T follicular helper cell (primary cell): ENCODE data around the gene PNKD.

ENCODE experiments used
- DNase-seq: peaks from one replicate; pipeline ENCODE4 v3.0.0-alpha.2; 2020; ENCODE audit warnings: low read depth
- total RNA-seq, 2 experiments: gene quantifications; one replicate each; lab custom pipeline; 2026; lab: John Stamatoyannopoulos, UW

Gene PNKD, protein sequence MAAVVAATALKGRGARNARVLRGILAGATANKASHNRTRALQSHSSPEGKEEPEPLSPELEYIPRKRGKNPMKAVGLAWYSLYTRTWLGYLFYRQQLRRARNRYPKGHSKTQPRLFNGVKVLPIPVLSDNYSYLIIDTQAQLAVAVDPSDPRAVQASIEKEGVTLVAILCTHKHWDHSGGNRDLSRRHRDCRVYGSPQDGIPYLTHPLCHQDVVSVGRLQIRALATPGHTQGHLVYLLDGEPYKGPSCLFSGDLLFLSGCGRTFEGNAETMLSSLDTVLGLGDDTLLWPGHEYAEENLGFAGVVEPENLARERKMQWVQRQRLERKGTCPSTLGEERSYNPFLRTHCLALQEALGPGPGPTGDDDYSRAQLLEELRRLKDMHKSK
- total RNA-seq: 5.3 to 15.7 reads per million in 2 experiments

DNA sequence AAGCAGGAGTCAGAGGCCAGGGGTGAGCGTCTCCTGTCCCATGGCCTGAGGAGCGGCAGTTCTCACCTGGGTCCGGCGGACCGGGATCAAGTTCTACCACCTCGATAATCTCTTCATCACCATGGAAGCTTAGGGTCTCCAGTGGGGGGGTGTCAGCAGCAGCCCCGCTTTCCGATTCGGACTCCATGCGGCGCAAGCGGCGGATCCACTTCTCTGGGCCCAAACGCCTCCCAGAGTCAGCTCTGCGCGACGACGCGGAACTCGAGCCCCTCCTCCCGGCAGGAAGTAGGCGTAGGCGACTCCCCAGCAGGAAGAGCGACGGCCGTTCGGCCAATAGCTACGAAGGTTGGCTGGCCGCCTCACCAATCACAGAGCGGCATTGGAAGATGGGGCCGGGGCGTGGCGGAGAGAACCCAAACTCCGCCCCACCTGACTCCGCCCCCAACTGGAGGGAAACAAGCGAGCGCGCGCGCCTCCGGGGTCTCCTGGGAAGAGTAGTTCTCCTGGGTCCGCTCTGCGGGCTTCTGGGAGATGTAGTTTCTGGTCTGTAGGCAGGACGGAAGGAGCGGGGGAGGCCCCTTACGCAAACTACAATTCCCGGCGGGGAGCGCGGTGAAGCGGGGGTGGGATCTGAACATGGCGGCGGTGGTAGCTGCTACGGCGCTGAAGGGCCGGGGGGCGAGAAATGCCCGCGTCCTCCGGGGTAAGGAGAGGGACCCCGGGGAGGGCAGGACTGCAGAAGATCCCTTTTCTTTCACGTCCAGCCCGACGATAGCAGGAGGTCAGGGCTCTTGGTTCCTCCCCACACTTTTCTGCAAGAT lies at the start of gene PNKD, which contains the start of gene AAMP:
PNKD (plus strand) TSS at position 620 of the 821 bp plus-strand sequence; CDS start at position 637, 17 bp downstream.
AAMP (minus strand) TSS at position 238 of the 821 bp plus-strand sequence; CDS start at position 187, 51 bp downstream.
- DNase-seq: peak; percentile 100

DNA sequence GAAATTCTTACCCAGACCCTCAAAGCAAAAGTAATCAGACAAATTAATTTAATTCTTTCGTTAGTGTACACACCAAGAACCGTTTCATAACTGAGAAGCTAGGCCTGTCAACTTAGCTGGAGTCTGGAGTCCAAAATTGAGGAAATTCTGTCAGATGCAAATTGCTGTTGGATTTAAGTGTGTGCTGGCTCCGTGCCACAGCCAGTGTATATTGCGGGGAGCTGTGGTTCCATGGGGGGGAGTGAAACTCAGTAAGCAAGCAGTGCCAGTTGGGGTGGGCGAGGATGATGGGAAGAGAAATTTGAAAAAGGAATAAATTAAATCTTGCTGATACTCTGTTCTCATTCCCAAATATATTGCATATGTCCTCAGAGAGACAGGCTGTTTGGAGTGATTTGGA lies 49.3 kb upstream of the PNKD start:
- DNase-seq: no peak

DNA sequence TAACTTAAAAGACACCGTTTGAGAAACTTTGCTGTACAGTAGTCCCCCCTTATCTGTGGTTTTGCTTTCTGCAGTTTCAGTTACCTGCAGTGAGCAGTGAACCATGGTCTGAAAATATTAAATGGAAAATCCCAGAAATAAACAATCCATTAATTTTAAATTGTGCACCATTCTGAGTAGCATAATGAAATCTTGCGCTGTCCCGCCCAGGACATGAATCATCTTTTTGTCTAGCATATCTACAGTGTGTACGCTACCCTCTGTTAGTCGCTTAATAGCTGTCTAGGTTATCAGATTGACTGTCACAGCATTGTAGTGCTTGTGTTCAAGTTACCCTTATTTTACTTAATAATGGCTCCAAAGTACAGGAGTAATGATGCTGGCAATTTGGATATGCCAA lies 47.3 kb upstream of the PNKD start:
- no peak for DNase-seq

DNA sequence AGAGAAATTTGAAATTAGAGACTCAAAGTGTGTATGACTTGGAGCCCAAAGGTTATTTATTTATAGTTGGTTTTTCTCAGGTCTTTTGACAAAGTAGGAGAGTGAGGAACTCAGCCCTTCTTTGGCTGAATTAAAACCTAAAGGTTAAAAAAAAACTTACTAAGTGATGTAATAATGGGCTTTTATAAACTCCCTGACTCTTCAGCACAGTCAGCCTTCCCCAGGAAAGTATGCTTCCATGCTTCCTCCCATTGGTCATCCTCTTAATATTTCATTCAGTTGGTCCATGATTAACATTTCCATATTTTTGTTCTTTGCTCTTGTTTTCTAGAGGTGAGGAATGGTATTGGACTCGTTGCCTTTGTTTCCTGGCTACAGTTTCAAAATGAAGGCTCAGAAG lies 46.1 kb upstream of the PNKD start:
- no peak for DNase-seq

DNA sequence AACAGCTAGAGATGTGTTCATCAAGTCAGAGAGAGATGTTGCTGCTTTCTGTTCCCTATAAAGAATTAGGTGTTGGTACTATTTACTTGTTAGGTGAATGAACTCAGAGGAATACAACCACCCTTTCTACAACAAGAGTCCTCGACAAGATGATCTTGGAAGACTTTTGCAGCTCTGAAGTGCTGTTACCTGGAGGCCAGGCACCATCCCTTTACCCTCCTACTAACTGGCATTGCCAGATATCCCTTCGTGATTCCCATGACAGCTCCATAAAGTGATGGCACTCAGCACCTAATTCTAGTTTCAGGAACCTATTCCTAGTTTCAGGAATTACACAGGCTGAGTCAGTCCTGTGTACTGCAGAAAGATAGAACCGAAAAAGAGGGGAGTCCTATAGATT lies 43.4 kb upstream of the PNKD start:
- no peak for DNase-seq

DNA sequence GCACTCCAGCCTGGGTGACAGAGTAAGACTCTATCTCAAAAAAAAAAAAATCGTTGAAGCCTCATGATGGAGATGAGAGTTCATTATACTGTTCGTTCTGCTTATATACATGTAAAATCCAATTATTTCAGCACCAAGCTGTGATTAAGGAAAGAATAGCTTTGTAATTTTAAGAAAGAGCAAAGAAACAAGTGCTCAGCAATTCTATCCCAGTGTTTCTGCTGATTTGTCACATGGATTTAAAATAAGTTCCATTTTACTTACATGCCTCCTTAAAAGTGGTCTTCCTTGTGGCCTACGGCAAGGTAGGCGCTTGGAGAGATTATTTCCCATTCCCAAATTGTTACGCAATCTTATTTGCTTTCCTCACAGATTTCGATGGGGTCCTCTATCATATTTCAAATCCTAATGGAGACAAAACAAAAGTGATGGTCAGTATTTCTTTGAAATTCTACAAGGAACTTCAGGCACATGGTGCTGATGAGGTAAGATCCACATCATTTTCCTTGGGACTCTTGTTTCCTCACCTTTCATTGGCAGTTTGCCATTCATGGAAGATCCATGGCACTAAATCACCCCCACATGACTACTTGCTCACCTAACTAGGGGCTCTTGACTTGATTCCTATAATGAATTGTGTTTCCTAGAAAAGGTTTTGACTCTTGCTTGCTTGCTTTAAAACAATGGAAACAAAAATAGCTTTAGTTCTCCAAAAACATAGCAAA lies 41.8 kb upstream of the PNKD start:
- DNase-seq: no peak

DNA sequence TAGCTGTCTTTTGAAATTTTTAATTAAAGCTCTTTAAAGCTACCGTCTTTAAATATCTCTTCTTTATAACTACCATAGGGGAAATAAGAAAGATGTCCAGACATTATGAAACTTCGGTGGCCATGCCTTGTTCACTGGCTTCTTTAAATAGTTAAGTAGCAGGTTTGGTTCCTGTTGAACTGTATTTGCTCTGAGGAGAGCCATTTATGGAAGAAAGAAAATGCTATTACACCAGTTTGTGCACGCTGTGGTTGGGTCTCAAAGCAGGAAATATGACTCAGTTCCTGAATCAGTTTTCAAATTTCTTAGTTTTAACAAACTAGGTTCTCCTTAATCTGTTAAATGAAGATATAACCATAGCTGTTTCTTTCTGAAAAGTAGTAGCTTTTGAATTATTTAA lies 41.1 kb upstream of the PNKD start:
- DNase-seq: peak; percentile 28

DNA sequence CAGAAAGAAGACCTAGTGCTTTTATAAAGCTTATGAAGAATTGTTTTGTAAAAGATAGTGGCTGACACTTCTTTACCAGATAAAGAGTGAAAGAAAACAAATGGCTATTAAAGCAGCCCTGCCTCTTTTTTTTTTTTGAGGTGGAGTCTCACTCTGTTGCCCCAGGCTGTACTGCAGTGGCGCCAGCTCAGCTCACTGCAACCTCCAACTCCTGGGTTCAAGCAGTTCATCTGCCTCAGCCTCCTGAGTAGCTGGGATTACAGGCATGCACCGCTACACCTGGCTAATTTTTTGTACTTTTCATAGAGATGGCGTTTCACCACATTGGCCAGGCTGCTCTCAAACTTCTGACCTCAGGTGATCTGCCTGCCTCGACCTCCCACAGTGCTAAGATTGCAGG lies 40.5 kb upstream of the PNKD start:
- DNase-seq: no peak

DNA sequence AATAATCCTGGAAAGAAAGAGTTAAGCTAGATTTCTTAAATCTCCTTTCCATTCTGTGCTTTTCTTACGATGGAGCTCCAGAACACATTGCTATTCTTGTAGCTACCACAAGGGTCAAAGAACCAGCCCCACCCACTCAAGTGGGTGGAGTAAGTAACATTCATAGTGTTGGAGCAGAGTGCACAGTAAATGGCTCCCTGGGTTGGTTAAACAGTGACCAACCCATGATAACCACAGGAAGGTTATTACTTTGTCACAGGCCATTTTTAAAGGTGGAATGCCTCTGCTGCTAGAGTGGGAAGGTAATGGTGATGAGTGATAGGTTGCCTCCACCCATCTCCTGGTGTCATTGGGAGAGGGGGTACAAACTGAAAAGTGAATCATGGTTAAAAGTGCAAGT lies 39.4 kb upstream of the PNKD start:
- no peak for DNase-seq

DNA sequence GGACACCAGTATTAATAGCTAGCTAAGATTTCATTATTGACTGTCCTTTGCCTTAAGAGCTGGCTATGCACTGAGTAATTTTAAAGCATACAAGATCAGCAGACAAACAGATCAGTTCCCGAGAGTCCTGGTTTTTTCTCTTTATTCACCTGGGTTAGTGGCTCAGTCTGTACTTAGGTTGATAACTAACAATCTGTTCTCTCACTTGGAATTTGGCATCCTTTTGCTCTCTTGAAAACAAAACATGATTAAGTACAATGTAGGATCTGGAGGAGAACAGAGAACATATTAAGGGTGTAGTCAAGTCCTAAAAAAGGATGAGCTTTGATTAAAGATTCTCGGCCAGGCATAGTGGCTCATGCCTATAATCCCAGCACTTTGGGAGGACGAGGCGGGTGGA lies 36.8 kb upstream of the PNKD start:
- DNase-seq: no peak

DNA sequence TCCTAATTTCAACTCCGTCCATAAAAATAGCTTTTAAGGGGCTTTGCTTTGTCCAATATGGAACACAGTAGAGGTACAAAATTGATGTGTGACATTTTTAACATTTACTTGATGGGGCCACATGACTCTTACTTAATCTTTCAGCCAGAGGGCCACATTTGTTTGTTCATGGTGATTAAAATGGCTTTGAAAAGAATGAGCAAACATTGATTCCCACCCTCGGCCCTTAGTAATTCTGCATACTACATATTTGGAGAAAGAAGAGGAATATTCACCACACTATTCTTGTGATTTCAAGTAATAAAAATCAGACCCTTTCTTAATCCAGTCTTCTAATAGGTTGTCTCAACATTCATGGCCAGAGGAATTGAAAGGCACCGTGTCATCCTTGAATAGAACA lies 35.8 kb upstream of the PNKD start:
- no peak for DNase-seq

DNA sequence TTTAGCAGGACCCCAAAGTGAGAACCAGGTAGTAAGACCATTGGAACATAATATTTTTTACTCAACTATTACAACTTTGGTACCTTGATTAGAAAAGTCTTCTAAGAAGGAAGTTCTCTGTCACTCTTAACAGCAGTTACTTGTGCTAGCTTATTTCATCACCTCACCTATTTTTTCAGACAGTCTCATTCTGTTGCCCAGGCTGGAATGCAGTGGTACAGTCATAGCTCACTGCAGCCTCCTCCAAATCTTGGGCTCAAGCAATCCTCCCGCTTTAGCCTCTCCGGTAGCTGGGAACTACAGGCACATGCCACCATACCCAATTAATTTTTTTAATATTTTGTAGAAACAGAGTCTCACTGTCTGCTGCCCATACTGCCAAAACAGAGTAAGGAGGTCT lies 35.3 kb upstream of the PNKD start:
- DNase-seq: no peak

DNA sequence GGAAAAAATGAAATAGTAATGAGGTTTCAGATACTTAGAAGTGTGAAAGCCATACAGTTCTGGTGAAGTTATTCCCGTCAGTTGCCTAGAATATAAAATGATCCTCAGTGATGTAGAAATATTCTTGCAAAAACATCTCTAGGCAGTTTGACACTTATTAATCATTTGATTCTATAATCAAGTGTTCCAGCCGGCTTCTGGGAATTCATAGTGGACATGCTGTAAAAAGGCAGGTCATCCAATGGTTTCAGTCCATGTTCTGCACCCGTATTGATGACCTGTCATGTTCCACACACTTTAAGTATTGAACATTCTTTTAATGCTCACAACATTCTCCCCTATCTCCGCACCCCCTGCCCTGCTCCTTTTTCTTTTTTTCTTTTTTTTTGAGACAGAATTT lies 33.5 kb upstream of the PNKD start:
- DNase-seq: no peak

DNA sequence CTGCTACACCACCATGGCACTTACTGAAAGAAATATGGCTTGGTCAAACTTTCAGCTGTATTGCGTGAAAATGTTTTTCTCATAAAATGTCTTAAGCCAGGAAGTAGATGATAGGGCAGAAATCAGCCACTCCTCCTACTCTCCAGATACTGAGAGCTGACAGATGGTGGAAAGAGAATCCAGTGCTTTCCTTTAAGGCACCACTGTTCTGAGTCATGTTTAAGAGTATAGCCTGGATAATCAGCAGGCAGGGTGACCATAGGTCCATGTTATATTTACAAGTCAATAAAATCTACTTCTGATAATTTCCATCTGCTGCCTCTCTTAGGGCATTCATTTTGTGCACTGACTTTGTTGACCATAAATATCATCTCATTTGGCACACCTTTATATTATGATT lies 31.4 kb upstream of the PNKD start:
- DNase-seq: no peak

DNA sequence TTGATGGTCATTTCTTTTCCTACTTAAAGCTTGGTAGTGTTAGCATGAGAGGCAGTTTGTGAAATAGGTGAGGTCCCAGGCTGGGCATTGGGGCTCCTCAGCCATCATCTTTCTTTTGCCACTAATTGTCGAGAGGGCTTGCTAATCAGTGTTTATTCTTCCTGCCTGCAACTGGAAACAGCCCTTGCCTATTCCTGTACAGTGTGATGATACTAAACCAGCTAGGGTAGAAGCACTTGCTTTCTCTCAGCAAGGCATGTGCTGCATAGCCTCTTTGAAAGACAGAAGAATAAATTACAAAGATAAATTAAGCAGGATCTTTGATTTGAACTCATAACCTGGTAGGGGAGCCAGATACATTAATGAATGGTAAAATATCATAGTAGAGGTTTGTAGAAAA lies 26.1 kb upstream of the PNKD start:
- no peak for DNase-seq

DNA sequence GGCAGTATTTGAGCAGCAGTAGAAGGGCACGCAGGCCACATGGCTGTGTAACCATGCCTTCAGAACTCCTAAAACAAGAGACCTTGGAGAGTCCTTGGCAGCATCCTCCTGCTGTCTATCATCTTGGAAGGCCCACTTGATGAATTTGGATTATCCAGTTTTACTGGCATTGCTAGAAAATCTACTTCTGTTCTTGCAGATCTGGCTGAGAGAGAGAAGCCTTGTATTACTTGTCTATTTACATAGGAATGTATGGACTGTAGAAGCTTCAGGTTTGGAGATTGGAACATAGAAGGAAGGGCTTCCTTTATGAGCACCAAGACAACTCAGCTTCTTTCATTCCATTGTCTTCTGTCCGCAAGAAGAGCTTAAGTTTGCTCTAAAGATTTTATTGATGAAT lies 25.7 kb upstream of the PNKD start:
- no peak for DNase-seq

DNA sequence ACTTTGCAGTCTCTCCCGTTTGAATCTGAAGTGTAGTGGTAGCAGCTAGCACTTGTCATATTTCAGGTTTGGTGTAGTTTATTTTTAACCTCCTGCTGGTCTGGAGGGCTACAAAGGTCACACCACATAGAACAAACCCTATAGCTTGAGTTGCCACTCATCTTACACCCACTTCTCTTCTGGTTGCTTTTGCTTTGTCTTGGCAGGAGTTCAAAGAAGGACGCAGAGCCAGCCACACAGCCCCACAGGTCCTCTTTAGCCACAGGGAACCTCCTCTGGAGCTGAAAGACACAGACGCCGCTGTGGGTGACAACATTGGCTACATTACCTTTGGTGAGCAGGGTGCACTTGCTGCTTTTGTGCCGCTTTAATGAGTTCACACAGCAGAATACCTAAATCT lies 25.1 kb upstream of the PNKD start:
- no peak for DNase-seq

DNA sequence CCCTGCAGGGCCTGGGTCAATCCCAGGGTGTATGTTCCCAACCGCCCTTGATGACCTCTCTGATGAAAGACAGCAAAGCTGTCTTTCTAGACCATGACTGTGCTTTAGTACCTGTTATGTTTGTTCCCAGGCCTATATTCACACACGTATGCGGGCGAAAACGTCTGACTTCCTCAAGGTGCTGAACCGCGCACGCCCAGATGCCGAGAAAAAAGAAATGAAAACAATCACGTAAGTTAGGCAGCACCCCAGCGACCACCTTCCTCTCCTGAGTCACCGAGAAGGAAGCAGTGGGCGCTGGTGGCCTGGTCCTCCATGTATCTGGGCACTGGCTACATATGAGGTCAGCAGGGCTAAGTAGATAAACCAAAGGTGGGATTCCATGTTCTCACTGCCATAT lies 20.6 kb upstream of the PNKD start:
- no peak for DNase-seq

DNA sequence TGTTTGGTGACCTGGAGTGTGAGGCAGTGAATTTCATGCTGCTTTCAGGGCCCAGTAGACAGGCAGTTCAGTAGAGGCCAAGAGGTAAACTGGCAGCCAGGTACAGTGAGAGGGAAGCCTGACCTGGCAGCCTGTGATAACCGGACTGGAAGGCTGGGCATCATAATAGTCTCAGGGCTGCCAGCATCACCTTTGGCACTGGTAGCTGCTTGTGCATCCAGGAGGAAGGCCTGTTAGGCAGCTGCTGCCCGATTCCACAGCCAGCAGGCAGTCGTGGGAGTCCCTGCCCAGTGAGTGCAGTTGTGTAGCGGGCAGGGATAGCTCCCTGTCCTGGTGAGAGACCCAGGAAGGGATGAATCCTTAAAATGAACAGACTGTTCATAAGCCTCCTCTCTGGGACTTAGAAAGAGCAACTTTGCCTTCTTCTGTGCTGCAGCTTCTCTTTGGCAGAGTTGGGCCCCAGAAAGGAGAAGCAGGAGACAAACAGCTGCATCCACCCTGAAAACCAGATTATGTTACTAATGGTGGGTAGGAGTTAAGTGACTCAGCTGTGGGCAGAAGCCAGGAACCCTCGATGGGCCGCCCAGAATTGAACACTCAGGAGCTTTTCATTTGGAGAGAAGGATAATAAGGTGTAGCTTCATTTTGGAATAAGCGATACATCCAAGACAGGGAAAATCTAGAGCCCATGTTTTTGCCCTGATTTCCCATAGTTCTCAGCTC lies 17.6 kb upstream of the PNKD start:
- no peak for DNase-seq

DNA sequence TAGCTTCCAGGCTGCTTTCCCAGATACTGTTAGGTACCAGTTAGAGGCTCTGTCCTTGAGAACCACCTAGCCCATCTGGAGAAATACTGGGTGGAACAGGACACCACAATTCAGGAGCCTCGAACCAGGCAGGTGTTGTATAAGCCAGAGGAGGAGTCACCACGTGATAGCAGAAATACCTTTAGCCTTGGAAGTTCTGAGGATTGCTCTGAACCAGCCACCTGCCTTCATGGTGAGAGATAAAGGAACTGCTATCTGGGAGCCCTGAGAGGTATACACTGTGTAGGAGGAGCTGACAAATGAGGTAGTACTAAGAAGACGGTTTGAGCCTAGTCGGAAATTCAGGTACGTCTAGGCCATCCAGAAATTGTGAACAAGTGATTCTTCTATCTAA lies 17.1 kb upstream of the PNKD start:
- no peak for DNase-seq

DNA sequence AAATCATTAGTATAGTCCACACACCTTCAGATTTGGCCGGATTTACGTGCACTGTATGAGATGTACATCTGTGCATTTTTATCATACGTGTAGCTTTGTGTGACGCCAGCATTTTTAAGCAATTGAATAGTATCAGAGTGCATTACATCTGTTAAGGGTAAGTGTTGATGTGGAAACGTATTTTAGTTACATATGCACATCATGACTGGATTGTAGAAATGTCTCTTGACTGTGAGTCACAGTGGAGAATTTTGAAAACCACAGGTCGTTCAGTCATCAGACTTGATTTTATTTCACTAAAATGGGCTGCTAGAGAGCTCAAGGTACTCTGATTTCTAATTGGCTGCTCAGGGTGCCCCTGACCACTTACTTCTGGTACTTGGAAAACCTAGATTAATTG lies 14.9 kb upstream of the PNKD start:
- no peak for DNase-seq
